ENCODE results near the gene PXYLP1. TPM values are rescaled to one million over a fixed set of nuclear protein-coding genes. Genes with fewer than 3 reads are reported as not detected.

The PXYLP1 gene
- total and polyA plus RNA-seq, 2 donors (not counting 1 experiment from before 2014, with no cell fraction given) = 1.4 to 4.5 TPM

GRCh38 chr3:141216975-141217374, 14.7 kb upstream of the PXYLP1 start:
- TF ChIP-seq CTCF (IDR thresholded peaks at IDR 0.05) = no peak
- TF ChIP-seq EZH2 (IDR thresholded peaks at IDR 0.05; ENCODE audit: borderline replicate concordance, insufficient read depth, low read depth, low read length, poor library complexity, severe bottlenecking) = no peak

GRCh38 chr3:141217389-141217788, 14.2 kb upstream of the PXYLP1 start:
- CTCF ChIA-PET = interaction anchor here (1.0 kb wide), 1 partner anchor 14 kb away, joined by 3 read pairs; the partner anchor contains the start of gene PXYLP1
- no peak for ATAC-seq (ENCODE audit: low read depth)

More at GRCh38 chr3:141216975-141217374, 14.7 kb upstream of the PXYLP1 start:
- intact Hi-C loops (cut with micrococcal nuclease) = no loop called here
- no CpG with 5 or more reads among the region's 2 CpGs for WGBS (ENCODE audit: insufficient coverage)
- no peak for DNase-seq
- H3K9me3 ChIP-seq (ENCODE audit: control extremely low read depth in 1 of 3, control insufficient read depth in 2 of 3, insufficient read depth in 1 of 3, low read length in 2 of 3) = no peaks in the 10 kb centered on the region
- H3K36me3 ChIP-seq (replicated peaks in 1 of 2; ENCODE audit: control extremely low read depth in 1 of 2, control insufficient read depth in 1 of 2, extremely low read depth in 1 of 2, insufficient read depth in 2 of 2, low read length in 1 of 2) = no peaks in the 10 kb centered on the region
- Mint-ChIP-seq H3K4me3 (no peak overlapping the region), H3K27ac (no peak overlapping the region), H3K4me1 (no peaks in the 10 kb centered on the region), H3K27me3 (peaks cover 36% of the 10 kb centered on the region), H3K9me3 (ENCODE audit: insufficient read depth) (no peaks in the 10 kb centered on the region)
- ChIA-PET POLR2A (no interaction called here), CTCF (no interaction called here)
- no peaks in the 10 kb centered on the region for H3K79me2 ChIP-seq (ENCODE audit: control insufficient read depth, insufficient read depth, low read length)
- H3K9ac ChIP-seq (ENCODE audit: low read length) = no peak overlapping the region
- no peak overlapping the region for H3K4me2 ChIP-seq (replicated peaks; ENCODE audit: low read depth, low read length, poor library complexity, severe bottlenecking)
- no peak overlapping the region for H3K4me3 ChIP-seq (ENCODE audit: control extremely low read depth in 1 of 5, extremely low read depth in 1 of 5, insufficient read depth in 1 of 5, low read depth in 2 of 5, low read length in 4 of 5)
- no peak overlapping the region for H3K27ac ChIP-seq (ENCODE audit: low read length in 2 of 2)
- no peaks in the 10 kb centered on the region for H3K4me1 ChIP-seq (ENCODE audit: control insufficient read depth in 2 of 2, insufficient read depth in 2 of 2, low read length in 2 of 2)
- H4K20me1 ChIP-seq (ENCODE audit: control insufficient read depth, insufficient read depth, low read length, poor library complexity, severe bottlenecking) = no peaks in the 10 kb centered on the region
- peaks cover 0 to 21% (median 11%) of the 10 kb centered on the region in 4 experiments for H3K27me3 ChIP-seq (replicated peaks in 1 of 4; ENCODE audit: control extremely low read depth in 1 of 4, control insufficient read depth in 3 of 4, insufficient read depth in 4 of 4, low read length in 3 of 4)
- H2AFZ ChIP-seq (ENCODE audit: insufficient read depth, low read depth, low read length, poor library complexity, severe bottlenecking) = no peak overlapping the region
- no peak for ATAC-seq (ENCODE audit: low read depth)

More at GRCh38 chr3:141217389-141217788, 14.2 kb upstream of the PXYLP1 start:
- intact Hi-C loops (cut with micrococcal nuclease) = no loop called here
- POLR2A ChIA-PET = no interaction called here
- H3K4me1 ChIP-seq (ENCODE audit: control insufficient read depth in 2 of 2, insufficient read depth in 2 of 2, low read length in 2 of 2) = no peaks in the 10 kb centered on the region
- peaks cover 0 to 3% (median 0%) of the 10 kb centered on the region in 3 donors for H3K9me3 ChIP-seq (ENCODE audit: control extremely low read depth in 1 of 3, control insufficient read depth in 2 of 3, insufficient read depth in 1 of 3, low read length in 2 of 3)
- WGBS (ENCODE audit: insufficient coverage) = 89% methylated on average over 2 of the region's 2 CpGs
- H3K4me3 ChIP-seq (ENCODE audit: control extremely low read depth in 1 of 5, extremely low read depth in 1 of 5, insufficient read depth in 1 of 5, low read depth in 2 of 5, low read length in 4 of 5) = no peak overlapping the region
- TF ChIP-seq CTCF (IDR thresholded peaks at IDR 0.05) (no peak), EZH2 (IDR thresholded peaks at IDR 0.05; ENCODE audit: borderline replicate concordance, insufficient read depth, low read depth, low read length, poor library complexity, severe bottlenecking) (no peak)
- Mint-ChIP-seq H3K27ac (no peak overlapping the region), H3K9me3 (ENCODE audit: insufficient read depth) (no peaks in the 10 kb centered on the region), H3K27me3 (peaks cover 40% of the 10 kb centered on the region), H3K4me3 (no peak overlapping the region), H3K4me1 (no peaks in the 10 kb centered on the region)
- DNase-seq = no peak
- H3K9ac ChIP-seq (ENCODE audit: low read length) = no peak overlapping the region
- H3K4me2 ChIP-seq (replicated peaks; ENCODE audit: low read depth, low read length, poor library complexity, severe bottlenecking) = no peak overlapping the region
- H2AFZ ChIP-seq (ENCODE audit: insufficient read depth, low read depth, low read length, poor library complexity, severe bottlenecking) = no peak overlapping the region
- H3K27me3 ChIP-seq (replicated peaks in 1 of 4; ENCODE audit: control extremely low read depth in 1 of 4, control insufficient read depth in 3 of 4, insufficient read depth in 4 of 4, low read length in 3 of 4) = peaks cover 0 to 25% (median 14%) of the 10 kb centered on the region in 4 experiments
- H3K79me2 ChIP-seq (ENCODE audit: control insufficient read depth, insufficient read depth, low read length) = no peaks in the 10 kb centered on the region
- no peaks in the 10 kb centered on the region for H3K36me3 ChIP-seq (replicated peaks in 1 of 2; ENCODE audit: control extremely low read depth in 1 of 2, control insufficient read depth in 1 of 2, extremely low read depth in 1 of 2, insufficient read depth in 2 of 2, low read length in 1 of 2)
- H4K20me1 ChIP-seq (ENCODE audit: control insufficient read depth, insufficient read depth, low read length, poor library complexity, severe bottlenecking) = no peaks in the 10 kb centered on the region
- H3K27ac ChIP-seq (ENCODE audit: low read length in 2 of 2) = no peak overlapping the region

Data from B cell (primary cell).